ENCODE data around the gene WDR76.
"Not testable (repeated sequence)": the region's sequence is repeated elsewhere in the genome, so short reads cannot be mapped to it uniquely, and the experiment has no call there.

WDR76 gene

GRCh38 chr15:43799945-43800285, 26.9 kb upstream of the WDR76 start, which contains the start of gene SERINC4:
SERINC4 (minus strand) TSS chr15:43800220; CDS start chr15:43799986, 234 bp downstream.
- TF ChIP-seq, protein P1, sequence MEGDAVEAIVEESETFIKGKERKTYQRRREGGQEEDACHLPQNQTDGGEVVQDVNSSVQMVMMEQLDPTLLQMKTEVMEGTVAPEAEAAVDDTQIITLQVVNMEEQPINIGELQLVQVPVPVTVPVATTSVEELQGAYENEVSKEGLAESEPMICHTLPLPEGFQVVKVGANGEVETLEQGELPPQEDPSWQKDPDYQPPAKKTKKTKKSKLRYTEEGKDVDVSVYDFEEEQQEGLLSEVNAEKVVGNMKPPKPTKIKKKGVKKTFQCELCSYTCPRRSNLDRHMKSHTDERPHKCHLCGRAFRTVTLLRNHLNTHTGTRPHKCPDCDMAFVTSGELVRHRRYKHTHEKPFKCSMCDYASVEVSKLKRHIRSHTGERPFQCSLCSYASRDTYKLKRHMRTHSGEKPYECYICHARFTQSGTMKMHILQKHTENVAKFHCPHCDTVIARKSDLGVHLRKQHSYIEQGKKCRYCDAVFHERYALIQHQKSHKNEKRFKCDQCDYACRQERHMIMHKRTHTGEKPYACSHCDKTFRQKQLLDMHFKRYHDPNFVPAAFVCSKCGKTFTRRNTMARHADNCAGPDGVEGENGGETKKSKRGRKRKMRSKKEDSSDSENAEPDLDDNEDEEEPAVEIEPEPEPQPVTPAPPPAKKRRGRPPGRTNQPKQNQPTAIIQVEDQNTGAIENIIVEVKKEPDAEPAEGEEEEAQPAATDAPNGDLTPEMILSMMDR (conservative IDR thresholded peaks at IDR 0.05; ENCODE audit: low read depth, low read length) = no peak
- no peak for DNase-seq (ENCODE audit: low read depth)
- peak within 1 kb of the TSS; percentile 95 for H3K4me3 ChIP-seq (ENCODE audit: low read depth, low read length)

- peak within 1 kb of the TSS; percentile 95 for H3K4me3 ChIP-seq (ENCODE audit: low read depth, low read length)
- TF ChIP-seq, protein P1 (conservative IDR thresholded peaks at IDR 0.05; ENCODE audit: low read depth, low read length) = no peak
- DNase-seq (ENCODE audit: low read depth) = peak; percentile 93
These were observed 26.3 kb upstream of the WDR76 start, which contains the start of gene HYPK for GRCh38 chr15:43800286-43801141. HYPK (plus strand) TSS chr15:43800599; CDS start chr15:43800623, 24 bp downstream.

DNA sequence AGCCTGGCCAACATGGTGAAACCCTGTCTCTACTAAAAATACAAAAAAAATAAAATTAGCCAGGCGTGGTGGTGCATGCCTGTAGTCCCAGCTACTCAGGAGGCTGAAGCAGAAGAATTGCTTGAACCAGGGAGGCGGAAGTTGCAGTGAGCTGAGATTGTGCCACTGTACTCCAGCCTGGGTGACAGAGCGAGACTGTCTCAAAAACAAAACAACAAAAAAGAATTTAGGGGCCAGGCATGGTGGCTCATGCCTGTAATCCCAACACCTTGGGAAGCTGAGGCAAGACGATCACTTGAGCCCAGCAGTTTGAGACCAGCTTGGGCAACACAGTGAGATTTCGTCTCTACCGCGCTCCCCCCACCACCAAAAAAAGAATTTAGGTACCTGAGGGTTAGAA, 24.1 kb upstream of the WDR76 start:
- not testable (repeated sequence) for H3K4me3 ChIP-seq (ENCODE audit: low read depth, low read length); DNase-seq (ENCODE audit: low read depth)

- DNase-seq (ENCODE audit: low read depth) = no peak
- TF ChIP-seq, protein P1 (conservative IDR thresholded peaks at IDR 0.05; ENCODE audit: low read depth, low read length) = no peak
- H3K4me3 ChIP-seq (ENCODE audit: low read depth, low read length) = no peak overlapping the region
These were observed 18.3 kb upstream of the WDR76 start for GRCh38 chr15:43808435-43808950.

DNA sequence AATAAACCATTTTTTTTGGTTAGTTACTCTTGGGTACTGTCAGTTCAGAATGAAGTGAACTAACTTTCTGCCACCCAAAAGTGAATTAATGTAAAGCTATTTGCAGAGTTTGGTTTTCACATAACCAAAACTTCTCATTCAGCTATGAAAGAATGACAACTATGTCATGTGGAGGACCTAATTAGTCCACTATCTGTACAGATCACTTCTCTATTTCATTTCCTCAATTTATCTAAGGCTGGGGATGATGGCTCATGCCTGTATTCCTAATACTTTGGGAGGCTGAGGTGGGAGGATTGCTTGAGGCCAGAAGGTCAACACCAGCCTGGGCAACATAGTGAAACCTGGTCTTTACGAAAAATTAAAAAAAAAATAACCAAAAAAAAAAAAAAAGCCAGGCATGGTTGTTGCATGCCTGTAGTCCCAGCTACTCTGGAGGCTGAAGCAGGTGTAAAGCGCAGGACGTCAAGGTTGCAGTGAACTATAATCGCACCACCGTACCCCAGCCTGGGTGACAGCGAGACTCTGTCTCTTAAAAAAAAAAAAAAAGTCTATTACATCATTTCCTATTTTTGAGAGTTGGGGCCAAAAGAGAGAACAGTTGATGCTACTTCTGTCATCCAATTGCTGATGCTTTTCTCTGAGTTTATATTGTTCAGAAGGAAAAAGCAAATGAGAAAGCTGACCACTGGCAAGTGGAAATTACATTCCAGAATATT, 17.7 kb upstream of the WDR76 start:
- no peak overlapping the region for H3K4me3 ChIP-seq (ENCODE audit: low read depth, low read length)
- TF ChIP-seq, protein P1 (conservative IDR thresholded peaks at IDR 0.05; ENCODE audit: low read depth, low read length) = no peak
- DNase-seq (ENCODE audit: low read depth) = no peak

DNA sequence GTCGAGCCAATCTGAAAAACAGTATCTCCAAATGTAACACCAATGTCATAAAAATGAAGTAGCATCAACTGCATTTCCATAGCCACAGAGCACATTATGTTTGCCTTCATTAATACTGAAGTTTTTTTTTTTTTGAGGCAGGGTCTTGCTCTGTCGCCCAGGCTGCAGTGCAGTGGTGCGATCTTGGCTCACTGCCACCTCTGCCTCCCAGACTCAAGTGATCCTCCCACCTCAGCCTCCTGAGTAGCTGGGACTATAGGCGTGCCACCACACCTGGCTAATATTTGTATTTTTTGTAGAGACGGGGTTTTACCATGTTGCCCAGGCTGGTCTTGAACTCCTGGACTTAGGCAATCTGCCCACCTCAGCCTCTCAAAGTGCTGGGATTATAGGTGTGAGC, 11.7 kb upstream of the WDR76 start:
- DNase-seq (ENCODE audit: low read depth); H3K4me3 ChIP-seq (ENCODE audit: low read depth, low read length): not testable (repeated sequence)

GRCh38 chr15:43821505-43821904, 5.3 kb upstream of the WDR76 start:
- TF ChIP-seq, protein P1 (conservative IDR thresholded peaks at IDR 0.05; ENCODE audit: low read depth, low read length) = no peak
- H3K4me3 ChIP-seq (ENCODE audit: low read depth, low read length) = no peak overlapping the region
- DNase-seq (ENCODE audit: low read depth) = no peak

Data from choroid plexus epithelial cell (primary cell).